ENCODE results near the gene OPRD1.
"Not testable (repeated sequence)": the region's sequence is repeated elsewhere in the genome, so short reads cannot be mapped to it uniquely, and the experiment has no call there.

OPRD1 gene

GRCh38 chr1:28854406-28854805 lies 42.4 kb downstream of the OPRD1 start:
- H3K36me3 ChIP-seq (ENCODE audit: control insufficient read depth, insufficient read depth, low read length); H3K27me3 ChIP-seq (ENCODE audit: control insufficient read depth, insufficient read depth, low read length); H3K9me3 ChIP-seq (ENCODE audit: control insufficient read depth, insufficient read depth, low read length); H3K4me3 ChIP-seq (ENCODE audit: low read depth, low read length); H3K9ac ChIP-seq (ENCODE audit: low read depth, low read length); H3K4me1 ChIP-seq (ENCODE audit: control insufficient read depth, insufficient read depth, low read length): not testable (repeated sequence)

GRCh38 chr1:28855046-28855445 lies 43.1 kb downstream of the OPRD1 start:
- H3K9ac ChIP-seq (ENCODE audit: low read depth, low read length) = no peak overlapping the region
- no peak overlapping the region for H3K4me3 ChIP-seq (ENCODE audit: low read depth, low read length)
- H3K36me3 ChIP-seq (ENCODE audit: control insufficient read depth, insufficient read depth, low read length) = no peaks in the 10 kb centered on the region
- no peaks in the 10 kb centered on the region for H3K9me3 ChIP-seq (ENCODE audit: control insufficient read depth, insufficient read depth, low read length)
- no peaks in the 10 kb centered on the region for H3K27me3 ChIP-seq (ENCODE audit: control insufficient read depth, insufficient read depth, low read length)
- H3K4me1 ChIP-seq (ENCODE audit: control insufficient read depth, insufficient read depth, low read length) = peaks cover 3% of the 10 kb centered on the region

GRCh38 chr1:28855469-28855951 lies 43.5 kb downstream of the OPRD1 start:
- H3K36me3 ChIP-seq (ENCODE audit: control insufficient read depth, insufficient read depth, low read length) = no peaks in the 10 kb centered on the region
- H3K9me3 ChIP-seq (ENCODE audit: control insufficient read depth, insufficient read depth, low read length) = no peaks in the 10 kb centered on the region
- no peaks in the 10 kb centered on the region for H3K27me3 ChIP-seq (ENCODE audit: control insufficient read depth, insufficient read depth, low read length)
- H3K4me3 ChIP-seq (ENCODE audit: low read depth, low read length) = no peak overlapping the region
- peaks cover 3% of the 10 kb centered on the region for H3K4me1 ChIP-seq (ENCODE audit: control insufficient read depth, insufficient read depth, low read length)
- no peak overlapping the region for H3K9ac ChIP-seq (ENCODE audit: low read depth, low read length)

GRCh38 chr1:28855969-28856368 lies 44.0 kb downstream of the OPRD1 start:
- no peaks in the 10 kb centered on the region for H3K36me3 ChIP-seq (ENCODE audit: control insufficient read depth, insufficient read depth, low read length)
- no peak overlapping the region for H3K9ac ChIP-seq (ENCODE audit: low read depth, low read length)
- peaks cover 3% of the 10 kb centered on the region for H3K4me1 ChIP-seq (ENCODE audit: control insufficient read depth, insufficient read depth, low read length)
- no peaks in the 10 kb centered on the region for H3K9me3 ChIP-seq (ENCODE audit: control insufficient read depth, insufficient read depth, low read length)
- H3K27me3 ChIP-seq (ENCODE audit: control insufficient read depth, insufficient read depth, low read length) = no peaks in the 10 kb centered on the region
- H3K4me3 ChIP-seq (ENCODE audit: low read depth, low read length) = no peak overlapping the region

GRCh38 chr1:28860332-28861073 lies 48.5 kb downstream of the OPRD1 start:
- Histone ChIP-seq H3K36me3 (ENCODE audit: control insufficient read depth, insufficient read depth, low read length) (no peaks in the 10 kb centered on the region), H3K4me3 (ENCODE audit: low read depth, low read length) (no peak overlapping the region), H3K27me3 (ENCODE audit: control insufficient read depth, insufficient read depth, low read length) (no peaks in the 10 kb centered on the region), H3K9ac (ENCODE audit: low read depth, low read length) (no peak overlapping the region), H3K4me1 (ENCODE audit: control insufficient read depth, insufficient read depth, low read length) (peaks cover 3% of the 10 kb centered on the region), H3K9me3 (ENCODE audit: control insufficient read depth, insufficient read depth, low read length) (no peaks in the 10 kb centered on the region)

GRCh38 chr1:28862571-28863403 lies 50.8 kb downstream of the OPRD1 start:
- no peak overlapping the region for H3K4me3 ChIP-seq (ENCODE audit: low read depth, low read length)
- no peak overlapping the region for H3K9ac ChIP-seq (ENCODE audit: low read depth, low read length)
- no peaks in the 10 kb centered on the region for H3K36me3 ChIP-seq (ENCODE audit: control insufficient read depth, insufficient read depth, low read length)

GRCh38 chr1:28864695-28865094 lies 52.7 kb downstream of the OPRD1 start:
- no peaks in the 10 kb centered on the region for H3K4me1 ChIP-seq (ENCODE audit: control insufficient read depth, insufficient read depth, low read length)
- H3K36me3 ChIP-seq (ENCODE audit: control insufficient read depth, insufficient read depth, low read length) = no peaks in the 10 kb centered on the region
- no peak overlapping the region for H3K4me3 ChIP-seq (ENCODE audit: low read depth, low read length)
- no peak overlapping the region for H3K9ac ChIP-seq (ENCODE audit: low read depth, low read length)
- H3K27me3 ChIP-seq (ENCODE audit: control insufficient read depth, insufficient read depth, low read length) = no peaks in the 10 kb centered on the region
- H3K9me3 ChIP-seq (ENCODE audit: control insufficient read depth, insufficient read depth, low read length) = no peaks in the 10 kb centered on the region

More at GRCh38 chr1:28862571-28863403, 50.8 kb downstream of the OPRD1 start:
- Histone ChIP-seq H3K9me3 (ENCODE audit: control insufficient read depth, insufficient read depth, low read length) (no peaks in the 10 kb centered on the region), H3K27me3 (ENCODE audit: control insufficient read depth, insufficient read depth, low read length) (no peaks in the 10 kb centered on the region), H3K4me1 (ENCODE audit: control insufficient read depth, insufficient read depth, low read length) (no peaks in the 10 kb centered on the region)

- no peak overlapping the region for H3K9ac ChIP-seq (ENCODE audit: low read depth, low read length)
- H3K9me3 ChIP-seq (ENCODE audit: control insufficient read depth, insufficient read depth, low read length) = no peaks in the 10 kb centered on the region
- no peaks in the 10 kb centered on the region for H3K4me1 ChIP-seq (ENCODE audit: control insufficient read depth, insufficient read depth, low read length)
- no peaks in the 10 kb centered on the region for H3K36me3 ChIP-seq (ENCODE audit: control insufficient read depth, insufficient read depth, low read length)
- no peaks in the 10 kb centered on the region for H3K27me3 ChIP-seq (ENCODE audit: control insufficient read depth, insufficient read depth, low read length)
- no peak overlapping the region for H3K4me3 ChIP-seq (ENCODE audit: low read depth, low read length)
Measured at GRCh38 chr1:28865997-28866650, 54.2 kb downstream of the OPRD1 start.

GRCh38 chr1:28867850-28868249 lies 55.9 kb downstream of the OPRD1 start:
- Histone ChIP-seq H3K9me3 (ENCODE audit: control insufficient read depth, insufficient read depth, low read length) (no peaks in the 10 kb centered on the region), H3K4me3 (ENCODE audit: low read depth, low read length) (no peak overlapping the region), H3K9ac (ENCODE audit: low read depth, low read length) (no peak overlapping the region), H3K4me1 (ENCODE audit: control insufficient read depth, insufficient read depth, low read length) (no peaks in the 10 kb centered on the region), H3K36me3 (ENCODE audit: control insufficient read depth, insufficient read depth, low read length) (no peaks in the 10 kb centered on the region), H3K27me3 (ENCODE audit: control insufficient read depth, insufficient read depth, low read length) (no peaks in the 10 kb centered on the region)

- H3K27me3 ChIP-seq (ENCODE audit: control insufficient read depth, insufficient read depth, low read length) = no peaks in the 10 kb centered on the region
Measured at GRCh38 chr1:28869952-28870351, 58.0 kb downstream of the OPRD1 start.

GRCh38 chr1:28871631-28872401 lies 59.8 kb downstream of the OPRD1 start:
- Histone ChIP-seq H3K27me3 (ENCODE audit: control insufficient read depth, insufficient read depth, low read length) (no peaks in the 10 kb centered on the region), H3K9ac (ENCODE audit: low read depth, low read length) (no peak overlapping the region), H3K4me1 (ENCODE audit: control insufficient read depth, insufficient read depth, low read length) (no peaks in the 10 kb centered on the region), H3K9me3 (ENCODE audit: control insufficient read depth, insufficient read depth, low read length) (no peaks in the 10 kb centered on the region), H3K4me3 (ENCODE audit: low read depth, low read length) (no peak overlapping the region), H3K36me3 (ENCODE audit: control insufficient read depth, insufficient read depth, low read length) (no peaks in the 10 kb centered on the region)

More at GRCh38 chr1:28869952-28870351, 58.0 kb downstream of the OPRD1 start:
- Histone ChIP-seq H3K9me3 (ENCODE audit: control insufficient read depth, insufficient read depth, low read length) (no peaks in the 10 kb centered on the region), H3K4me1 (ENCODE audit: control insufficient read depth, insufficient read depth, low read length) (no peaks in the 10 kb centered on the region), H3K36me3 (ENCODE audit: control insufficient read depth, insufficient read depth, low read length) (no peaks in the 10 kb centered on the region), H3K9ac (ENCODE audit: low read depth, low read length) (no peak overlapping the region), H3K4me3 (ENCODE audit: low read depth, low read length) (no peak overlapping the region)
